MCF 10A (cell line): ENCODE data around the gene PXT1. TPM values are rescaled to one million over a fixed set of nuclear protein-coding genes. Genes with fewer than 3 reads are reported as not detected.
"Not testable (repeated sequence)": the region's sequence is repeated elsewhere in the genome, so short reads cannot be mapped to it uniquely, and the experiment has no call there.

Experiments used
- BruUV-seq: library from RNA; stranded (reverse); fragments of 400-500 nt; replicated peaks from 2 replicates; lab custom pipeline; 2021; lab: Mats Ljungman, UMichigan
- CTCF ChIA-PET: fragments of 300-600 bp; sonication (Branson Sonifier 250); formaldehyde crosslinking; extraction: SDS; loops from one replicate; lab custom pipeline; 2021; ENCODE audit warnings: antibody characterized with exemption, inconsistent platforms; lab: Yijun Ruan, JAX
- POLR2A ChIA-PET: fragments of 300-600, 350-650 bp; sonication (Branson Sonifier 250); formaldehyde crosslinking; extraction: SDS; loops from one replicate; lab custom pipeline; 2020; ENCODE audit warnings: antibody characterized with exemption, inconsistent platforms; lab: Yijun Ruan, JAX
- DNase-seq: peaks from one replicate; pipeline ENCODE4 v3.0.0-alpha.2; 2018; ENCODE audit not compliant: unreplicated experiment
- H3K27ac Mint-ChIP-seq: one replicate; pipeline ENCODE4 v1.8.0; 2022; ENCODE audit warnings: mild to moderate bottlenecking, low read depth, mixed read lengths; ENCODE audit not compliant: unreplicated experiment
- H3K27me3 Mint-ChIP-seq: one replicate; pipeline ENCODE4 v1.8.0; 2022; ENCODE audit warnings: mixed read lengths; ENCODE audit not compliant: insufficient read depth, unreplicated experiment
- H3K36me3 Mint-ChIP-seq: one replicate; pipeline ENCODE4 v1.8.0; 2022; ENCODE audit warnings: mild to moderate bottlenecking, moderate library complexity, mixed read lengths; ENCODE audit not compliant: insufficient read depth, unreplicated experiment
- H3K4me1 Mint-ChIP-seq: one replicate; pipeline ENCODE4 v1.8.0; 2022; ENCODE audit warnings: mixed read lengths; ENCODE audit not compliant: insufficient read depth, unreplicated experiment
- H3K4me3 Mint-ChIP-seq: one replicate; pipeline ENCODE4 v1.8.0; 2022; ENCODE audit warnings: mild to moderate bottlenecking, moderate library complexity, mixed read lengths; ENCODE audit not compliant: unreplicated experiment
- H3K9me3 Mint-ChIP-seq: one replicate; pipeline ENCODE4 v1.8.0; 2022; ENCODE audit warnings: mixed read lengths; ENCODE audit not compliant: unreplicated experiment
- intact Hi-C: fragments of 100-400 bp; cut with micrococcal nuclease; formaldehyde crosslinking; loops from 2 replicates; pipeline ENCODE4 v1.14.1; 2022
- total RNA-seq: library from RNA; stranded (reverse); gene quantifications from 2 replicates; pipeline ENCODE4 v1.2.3, GENCODE V29; 2022
- TF ChIP-seq, protein P1 (sequence below): fragments of 200-600 bp; IDR thresholded peaks from one replicate; pipeline ENCODE4 v1.8.0; 2022; ENCODE audit warnings: antibody characterized with exemption, mild to moderate bottlenecking; ENCODE audit not compliant: unreplicated experiment

Gene PXT1
- total RNA-seq, 1 experiment from 2014 or later = not detected

GRCh38 chr6:36489426-36489825, 46.8 kb upstream of the PXT1 start:
- no peak overlapping the region for H3K27ac Mint-ChIP-seq
- H3K4me3 Mint-ChIP-seq = no peak overlapping the region
- no peaks in the 10 kb centered on the region for H3K27me3 Mint-ChIP-seq
- intact Hi-C loops = no loop called here
- DNase-seq = no peak
- POLR2A ChIA-PET = no interaction called here
- H3K4me1 Mint-ChIP-seq = peaks cover 9% of the 10 kb centered on the region
- H3K9me3 Mint-ChIP-seq = no peaks in the 10 kb centered on the region
- CTCF ChIA-PET = interaction anchor here (0.7 kb wide), 1 partner anchor 125 kb away, joined by 3 read pairs; no protein-coding TSS in a partner anchor
- TF ChIP-seq, protein P1, sequence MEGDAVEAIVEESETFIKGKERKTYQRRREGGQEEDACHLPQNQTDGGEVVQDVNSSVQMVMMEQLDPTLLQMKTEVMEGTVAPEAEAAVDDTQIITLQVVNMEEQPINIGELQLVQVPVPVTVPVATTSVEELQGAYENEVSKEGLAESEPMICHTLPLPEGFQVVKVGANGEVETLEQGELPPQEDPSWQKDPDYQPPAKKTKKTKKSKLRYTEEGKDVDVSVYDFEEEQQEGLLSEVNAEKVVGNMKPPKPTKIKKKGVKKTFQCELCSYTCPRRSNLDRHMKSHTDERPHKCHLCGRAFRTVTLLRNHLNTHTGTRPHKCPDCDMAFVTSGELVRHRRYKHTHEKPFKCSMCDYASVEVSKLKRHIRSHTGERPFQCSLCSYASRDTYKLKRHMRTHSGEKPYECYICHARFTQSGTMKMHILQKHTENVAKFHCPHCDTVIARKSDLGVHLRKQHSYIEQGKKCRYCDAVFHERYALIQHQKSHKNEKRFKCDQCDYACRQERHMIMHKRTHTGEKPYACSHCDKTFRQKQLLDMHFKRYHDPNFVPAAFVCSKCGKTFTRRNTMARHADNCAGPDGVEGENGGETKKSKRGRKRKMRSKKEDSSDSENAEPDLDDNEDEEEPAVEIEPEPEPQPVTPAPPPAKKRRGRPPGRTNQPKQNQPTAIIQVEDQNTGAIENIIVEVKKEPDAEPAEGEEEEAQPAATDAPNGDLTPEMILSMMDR = no peak
- no TSS peak for BruUV-seq
- peaks cover 61% of the 10 kb centered on the region for H3K36me3 Mint-ChIP-seq

DNA sequence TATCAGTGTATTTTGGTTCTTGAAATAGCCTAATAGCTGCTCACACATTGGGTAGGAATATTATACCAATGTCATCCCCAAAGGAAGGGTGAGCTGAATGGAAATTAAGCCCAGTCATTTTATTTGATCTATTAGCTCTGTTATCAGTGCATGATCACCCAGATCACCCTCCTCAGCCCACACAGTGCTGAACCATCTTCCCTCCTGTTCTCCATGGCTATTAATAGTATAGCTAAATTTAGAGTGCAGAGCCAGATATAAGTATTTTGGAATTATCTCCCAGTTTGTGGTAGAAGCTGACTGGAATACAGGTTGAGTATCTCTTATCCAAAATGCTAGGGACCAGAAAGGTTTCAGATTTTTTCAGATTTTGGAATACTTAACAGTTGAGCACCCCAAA, 45.6 kb upstream of the PXT1 start:
- CTCF ChIA-PET = interaction anchor here (0.6 to 0.8 kb wide), 3 partner anchors 13 to 147 kb away, joined by 3 to 4 read pairs (median 3); no protein-coding TSS in a partner anchor
- POLR2A ChIA-PET = interaction anchor here (1.7 kb wide), 1 partner anchor 15 kb away, joined by 5 read pairs; no protein-coding TSS in a partner anchor
- intact Hi-C loops = no loop called here
- Mint-ChIP-seq H3K36me3 (peaks cover 64% of the 10 kb centered on the region), H3K4me1 (no peaks in the 10 kb centered on the region), H3K4me3 (no peak overlapping the region), H3K27ac (no peak overlapping the region), H3K27me3 (no peaks in the 10 kb centered on the region), H3K9me3 (no peaks in the 10 kb centered on the region)
- no TSS peak for BruUV-seq
- no peak for DNase-seq
- TF ChIP-seq, protein P1 = no peak

DNA sequence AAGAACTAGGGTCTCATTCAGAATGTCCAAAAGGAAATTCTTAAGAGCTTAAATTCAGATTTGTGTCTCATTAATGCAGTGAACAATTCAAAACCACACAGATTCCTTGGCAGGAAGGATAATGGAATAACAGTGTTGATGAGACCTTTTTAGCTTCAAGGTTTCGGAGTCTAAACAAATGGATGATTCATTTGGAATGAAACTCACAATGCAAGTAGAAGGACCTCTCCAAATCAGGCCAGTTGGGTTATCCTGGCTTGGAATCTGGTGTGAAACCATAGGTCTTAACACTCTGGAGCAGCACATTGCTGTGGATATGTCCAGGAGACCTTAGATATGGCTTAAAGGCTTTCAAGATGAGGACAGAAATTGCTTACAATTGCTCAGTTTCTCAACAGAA, 45.0 kb upstream of the PXT1 start:
- Mint-ChIP-seq H3K27me3 (no peaks in the 10 kb centered on the region), H3K4me3 (no peak overlapping the region), H3K27ac (no peak overlapping the region), H3K4me1 (no peaks in the 10 kb centered on the region), H3K36me3 (peaks cover 62% of the 10 kb centered on the region), H3K9me3 (no peaks in the 10 kb centered on the region)
- BruUV-seq = no TSS peak
- TF ChIP-seq, protein P1 = no peak
- intact Hi-C loops = no loop called here
- no peak for DNase-seq
- ChIA-PET CTCF (interaction anchor here (0.6 kb wide), 1 partner anchor 146 kb away, joined by 4 read pairs; no protein-coding TSS in a partner anchor), POLR2A (interaction anchor here (1.7 kb wide), 1 partner anchor 15 kb away, joined by 5 read pairs; no protein-coding TSS in a partner anchor)

DNA sequence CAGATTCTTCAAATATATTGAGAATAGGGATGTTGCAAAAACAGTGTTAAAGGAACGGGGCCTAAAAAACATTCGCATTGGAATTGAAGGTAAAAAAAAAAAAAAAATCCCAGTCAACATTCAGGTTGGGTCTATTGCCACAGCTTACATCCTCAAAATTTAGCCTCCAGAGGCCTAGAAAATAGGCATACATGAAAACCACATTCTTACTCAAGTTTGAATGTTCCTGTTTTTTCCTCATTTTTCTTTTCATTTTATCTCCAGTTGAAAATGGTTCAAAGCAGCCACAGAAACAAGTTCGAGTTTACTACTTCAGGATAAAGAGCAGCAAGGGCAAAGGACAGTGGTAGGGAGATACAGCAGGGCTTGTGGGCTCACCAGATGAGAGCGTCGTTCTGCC, 42.1 kb upstream of the PXT1 start:
- no peak for DNase-seq
- Mint-ChIP-seq H3K36me3 (peaks cover 80% of the 10 kb centered on the region), H3K27me3 (no peaks in the 10 kb centered on the region), H3K4me3 (no peak overlapping the region), H3K9me3 (no peaks in the 10 kb centered on the region), H3K27ac (no peak overlapping the region), H3K4me1 (no peaks in the 10 kb centered on the region)
- TF ChIP-seq, protein P1 = no peak
- CTCF ChIA-PET = interaction anchor here (0.6 to 0.9 kb wide), 3 partner anchors 12 to 274 kb away, joined by 3 to 4 read pairs (median 3); no protein-coding TSS in a partner anchor
- POLR2A ChIA-PET = interaction anchor here (0.7 kb wide), 2 partner anchors 243 to 401 kb away, joined by 3 read pairs; no protein-coding TSS in a partner anchor
- no TSS peak for BruUV-seq
- intact Hi-C loops = no loop called here

GRCh38 chr6:36483326-36483725, 40.7 kb upstream of the PXT1 start:
- CTCF ChIA-PET, intact Hi-C loops, H3K27ac Mint-ChIP-seq, DNase-seq, BruUV-seq, H3K4me3 Mint-ChIP-seq, POLR2A ChIA-PET, H3K27me3 Mint-ChIP-seq, H3K4me1 Mint-ChIP-seq, H3K9me3 Mint-ChIP-seq: not testable (repeated sequence)
- H3K36me3 Mint-ChIP-seq = peaks cover 85% of the 10 kb centered on the region
